ENCODE measurements around the gene PIP4K2A. TPM values are rescaled to one million over a fixed set of nuclear protein-coding genes. Genes with fewer than 3 reads are reported as not detected.
A peak's percentile ranks its signal among the peaks of the same experiment; 100 is the strongest.

Gene PIP4K2A
- total RNA-seq, 1 donor from 2014 or later, result 22.4 TPM

- TF ChIP-seq CTCF (IDR thresholded peaks at IDR 0.05; ENCODE audit: unreplicated experiment), result no peak
- no peaks in the 10 kb centered on the region for H3K36me3 Mint-ChIP-seq (ENCODE audit: insufficient read depth)
- H3K27ac Mint-ChIP-seq, result peak overlapping the region; percentile 49
- DNase-seq (ENCODE audit: low spot score, unreplicated experiment), result peak; percentile 14
- peaks cover 23% of the 10 kb centered on the region for H3K27me3 Mint-ChIP-seq
- H3K9me3 Mint-ChIP-seq (ENCODE audit: low read depth), result no peaks in the 10 kb centered on the region
- H3K4me1 Mint-ChIP-seq (ENCODE audit: low read depth), result peaks cover 8% of the 10 kb centered on the region
- H3K4me3 Mint-ChIP-seq (ENCODE audit: low read depth), result peak overlapping the region; percentile 79
Measured at GRCh38 chr10:22713853-22714478, 412 bp downstream of the PIP4K2A start.

- Mint-ChIP-seq H3K4me3 (ENCODE audit: low read depth) (peak overlapping the region; percentile 79), H3K36me3 (ENCODE audit: insufficient read depth) (peaks cover 1% of the 10 kb centered on the region), H3K27ac (peak overlapping the region; percentile 84), H3K27me3 (peaks cover 23% of the 10 kb centered on the region), H3K4me1 (ENCODE audit: low read depth) (peaks cover 8% of the 10 kb centered on the region), H3K9me3 (ENCODE audit: low read depth) (no peaks in the 10 kb centered on the region)
- DNase-seq (ENCODE audit: low spot score, unreplicated experiment), result peak; percentile 20
- TF ChIP-seq CTCF (IDR thresholded peaks at IDR 0.05; ENCODE audit: unreplicated experiment), result no peak
Measured at GRCh38 chr10:22712956-22713852, 1.2 kb downstream of the PIP4K2A start.

GRCh38 chr10:22712211-22712955 is 2.0 kb downstream of the PIP4K2A start:
- H3K9me3 Mint-ChIP-seq (ENCODE audit: low read depth), result no peaks in the 10 kb centered on the region
- H3K27me3 Mint-ChIP-seq, result peaks cover 23% of the 10 kb centered on the region
- H3K36me3 Mint-ChIP-seq (ENCODE audit: insufficient read depth), result peaks cover 2% of the 10 kb centered on the region
- peaks cover 8% of the 10 kb centered on the region for H3K4me1 Mint-ChIP-seq (ENCODE audit: low read depth)
- peak overlapping the region; percentile 56 for H3K27ac Mint-ChIP-seq
- TF ChIP-seq CTCF (IDR thresholded peaks at IDR 0.05; ENCODE audit: unreplicated experiment), result no peak
- no peak for DNase-seq (ENCODE audit: low spot score, unreplicated experiment)
- H3K4me3 Mint-ChIP-seq (ENCODE audit: low read depth), result peak overlapping the region; percentile 79

GRCh38 chr10:22711373-22711772 is 3.0 kb downstream of the PIP4K2A start:
- TF ChIP-seq CTCF (IDR thresholded peaks at IDR 0.05; ENCODE audit: unreplicated experiment), result no peak
- Mint-ChIP-seq H3K36me3 (ENCODE audit: insufficient read depth) (peaks cover 2% of the 10 kb centered on the region), H3K27ac (no peak overlapping the region), H3K4me3 (ENCODE audit: low read depth) (no peak overlapping the region), H3K9me3 (ENCODE audit: low read depth) (no peaks in the 10 kb centered on the region), H3K27me3 (peaks cover 19% of the 10 kb centered on the region), H3K4me1 (ENCODE audit: low read depth) (peaks cover 8% of the 10 kb centered on the region)
- no peak for DNase-seq (ENCODE audit: low spot score, unreplicated experiment)

GRCh38 chr10:22710139-22710745 is 4.1 kb downstream of the PIP4K2A start:
- Mint-ChIP-seq H3K27ac (no peak overlapping the region), H3K36me3 (ENCODE audit: insufficient read depth) (peaks cover 2% of the 10 kb centered on the region), H3K9me3 (ENCODE audit: low read depth) (no peaks in the 10 kb centered on the region), H3K4me1 (ENCODE audit: low read depth) (peaks cover 8% of the 10 kb centered on the region), H3K27me3 (peaks cover 17% of the 10 kb centered on the region), H3K4me3 (ENCODE audit: low read depth) (no peak overlapping the region)
- TF ChIP-seq CTCF (IDR thresholded peaks at IDR 0.05; ENCODE audit: unreplicated experiment), result no peak
- DNase-seq (ENCODE audit: low spot score, unreplicated experiment), result no peak
